ENCODE results near the gene LAMTOR2.

Gene LAMTOR2

GRCh38 chr1:156048663-156049258 is 5.8 kb upstream of the LAMTOR2 start:
- TF ChIP-seq POLR2A (IDR thresholded peaks at IDR 0.05; ENCODE audit: low read depth, low read length) = no peak
- no peak for TF ChIP-seq SPI1 (IDR thresholded peaks at IDR 0.05; ENCODE audit: low read depth, low read length)
- no peak for TF ChIP-seq POLR2AphosphoS5 (IDR thresholded peaks at IDR 0.05; ENCODE audit: low read depth, low read length)
- TF ChIP-seq POU2F2 (IDR thresholded peaks at IDR 0.05; ENCODE audit: low read depth, low read length) = no peak
- TF ChIP-seq TAF1 (IDR thresholded peaks at IDR 0.05; ENCODE audit: low read depth, low read length) = no peak
- TF ChIP-seq PAX5 (IDR thresholded peaks at IDR 0.05; ENCODE audit: insufficient read depth, low read length, severe bottlenecking) = no peak
- FAIRE-seq (no peak), DNase-seq (ENCODE audit: insufficient read length, low spot score) (no peak)

- TF ChIP-seq POLR2AphosphoS5 (IDR thresholded peaks at IDR 0.05; ENCODE audit: low read depth, low read length) (no peak), TAF1 (IDR thresholded peaks at IDR 0.05; ENCODE audit: low read depth, low read length) (no peak), POU2F2 (IDR thresholded peaks at IDR 0.05; ENCODE audit: low read depth, low read length) (no peak), PAX5 (IDR thresholded peaks at IDR 0.05; ENCODE audit: insufficient read depth, low read length, severe bottlenecking) (no peak), SPI1 (IDR thresholded peaks at IDR 0.05; ENCODE audit: low read depth, low read length) (no peak), POLR2A (IDR thresholded peaks at IDR 0.05; ENCODE audit: low read depth, low read length) (no peak)
- FAIRE-seq (no peak), DNase-seq (ENCODE audit: insufficient read length, low spot score) (no peak)
These were observed 4.2 kb upstream of the LAMTOR2 start for GRCh38 chr1:156050376-156050775.

- DNase-seq (ENCODE audit: insufficient read length, low spot score) (no peak), FAIRE-seq (no peak)
- TF ChIP-seq POLR2AphosphoS5 (IDR thresholded peaks at IDR 0.05; ENCODE audit: low read depth, low read length) = no peak
- no peak for TF ChIP-seq PAX5 (IDR thresholded peaks at IDR 0.05; ENCODE audit: insufficient read depth, low read length, severe bottlenecking)
- no peak for TF ChIP-seq TAF1 (IDR thresholded peaks at IDR 0.05; ENCODE audit: low read depth, low read length)
- no peak for TF ChIP-seq SPI1 (IDR thresholded peaks at IDR 0.05; ENCODE audit: low read depth, low read length)
- TF ChIP-seq POU2F2 (IDR thresholded peaks at IDR 0.05; ENCODE audit: low read depth, low read length) = no peak
- TF ChIP-seq POLR2A (IDR thresholded peaks at IDR 0.05; ENCODE audit: low read depth, low read length) = no peak
These were observed 3.4 kb upstream of the LAMTOR2 start for GRCh38 chr1:156051011-156051725.

- no peak for FAIRE-seq
- peak; percentile 73 for DNase-seq (ENCODE audit: insufficient read length, low spot score)
- TF ChIP-seq POLR2A (IDR thresholded peaks at IDR 0.05; ENCODE audit: low read depth, low read length) = no peak
- TF ChIP-seq POU2F2 (IDR thresholded peaks at IDR 0.05; ENCODE audit: low read depth, low read length) = no peak
- TF ChIP-seq PAX5 (IDR thresholded peaks at IDR 0.05; ENCODE audit: insufficient read depth, low read length, severe bottlenecking) = no peak
- no peak for TF ChIP-seq SPI1 (IDR thresholded peaks at IDR 0.05; ENCODE audit: low read depth, low read length)
- TF ChIP-seq POLR2AphosphoS5 (IDR thresholded peaks at IDR 0.05; ENCODE audit: low read depth, low read length) = no peak
- TF ChIP-seq TAF1 (IDR thresholded peaks at IDR 0.05; ENCODE audit: low read depth, low read length) = no peak
These were observed 1.5 kb upstream of the LAMTOR2 start for GRCh38 chr1:156052862-156053767.

GRCh38 chr1:156053768-156054499 is 648 bp upstream of the LAMTOR2 start, which contains the start of gene UBQLN4:
UBQLN4 (minus strand) TSS chr1:156053798; CDS start chr1:156053701, 97 bp downstream.
- TF ChIP-seq POLR2A (IDR thresholded peaks at IDR 0.05; ENCODE audit: low read depth, low read length) (no peak), TAF1 (IDR thresholded peaks at IDR 0.05; ENCODE audit: low read depth, low read length) (no peak), POLR2AphosphoS5 (IDR thresholded peaks at IDR 0.05; ENCODE audit: low read depth, low read length) (peak; percentile 13; the same call in 1 of the 2 replicates)
- FAIRE-seq (no peak), DNase-seq (ENCODE audit: insufficient read length, low spot score) (peak; percentile 92)

- DNase-seq (ENCODE audit: insufficient read length, low spot score) (no peak), FAIRE-seq (no peak)
- TF ChIP-seq TAF1 (IDR thresholded peaks at IDR 0.05; ENCODE audit: low read depth, low read length) (no peak), PAX5 (IDR thresholded peaks at IDR 0.05; ENCODE audit: insufficient read depth, low read length, severe bottlenecking) (no peak), SPI1 (IDR thresholded peaks at IDR 0.05; ENCODE audit: low read depth, low read length) (peak; percentile 87), POLR2AphosphoS5 (IDR thresholded peaks at IDR 0.05; ENCODE audit: low read depth, low read length) (no peak)
These were observed 883 bp downstream of the LAMTOR2 start for GRCh38 chr1:156055281-156056048.

- no peak for TF ChIP-seq POLR2AphosphoS5 (IDR thresholded peaks at IDR 0.05; ENCODE audit: low read depth, low read length)
- no peak for TF ChIP-seq POU2F2 (IDR thresholded peaks at IDR 0.05; ENCODE audit: low read depth, low read length)
- no peak for TF ChIP-seq PAX5 (IDR thresholded peaks at IDR 0.05; ENCODE audit: insufficient read depth, low read length, severe bottlenecking)
- TF ChIP-seq SPI1 (IDR thresholded peaks at IDR 0.05; ENCODE audit: low read depth, low read length) = no peak
- TF ChIP-seq POLR2A (IDR thresholded peaks at IDR 0.05; ENCODE audit: low read depth, low read length) = no peak
- no peak for TF ChIP-seq TAF1 (IDR thresholded peaks at IDR 0.05; ENCODE audit: low read depth, low read length)
- DNase-seq (ENCODE audit: insufficient read length, low spot score) = no peak
- no peak for FAIRE-seq
These were observed 1.8 kb downstream of the LAMTOR2 start for GRCh38 chr1:156056326-156056849.
